ENCODE results near the gene G0S2. TPM values are rescaled to one million over a fixed set of nuclear protein-coding genes. Genes with fewer than 3 reads are reported as not detected.
A peak's percentile ranks its signal among the peaks of the same experiment; 100 is the strongest.

G0S2 gene
- polyA plus RNA-seq, 1 donor (not counting 4 experiments of a cell fraction or from before 2014, with no cell fraction given) = 46.2 TPM

DNA sequence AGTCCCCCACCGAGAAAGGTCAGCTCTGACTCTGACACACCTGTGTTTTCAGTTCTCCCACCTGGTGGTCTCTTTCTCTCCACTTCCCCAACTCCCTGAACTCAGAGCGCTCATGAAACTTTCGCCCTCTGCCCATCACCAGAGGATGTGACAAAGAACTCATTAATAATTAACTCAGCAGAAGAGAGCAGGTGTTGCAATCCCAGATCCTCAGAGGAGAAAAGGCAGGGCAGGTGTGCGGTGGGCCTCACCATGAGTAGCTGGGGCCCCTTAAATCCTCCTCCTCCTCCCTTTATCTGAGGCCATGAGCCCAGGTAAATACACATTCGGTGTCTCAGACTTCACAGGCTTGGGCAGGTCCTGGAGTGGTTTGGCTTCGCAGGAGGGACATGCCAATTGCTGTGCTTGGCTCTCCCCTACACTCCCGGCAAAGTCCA is 21.3 kb upstream of the G0S2 start:
- H3K4me3 ChIP-seq (ENCODE audit: control insufficient read depth in 2 of 3, extremely low read depth in 1 of 3, insufficient read depth in 2 of 3, low read depth in 1 of 3, low read length in 3 of 3) = peak overlapping the region; percentile 30 to 97 (median 61)
- H3K27me3 ChIP-seq (ENCODE audit: control insufficient read depth, extremely low read depth, insufficient read depth, low read length) = no peaks in the 10 kb centered on the region
- peak overlapping the region; percentile 100 for H3K27ac ChIP-seq (ENCODE audit: control insufficient read depth, insufficient read depth, low read length)
- H4K20me1 ChIP-seq (ENCODE audit: control insufficient read depth, extremely low read depth, insufficient read depth, low read length) = peaks cover 23% of the 10 kb centered on the region
- H3K9me3 ChIP-seq (ENCODE audit: control insufficient read depth, low read depth, low read length) = no peaks in the 10 kb centered on the region
- H3K9ac ChIP-seq (ENCODE audit: control insufficient read depth, extremely low read depth, insufficient read depth, low read length) = peak overlapping the region; percentile 99
- peaks cover 49% of the 10 kb centered on the region for H3K79me2 ChIP-seq (ENCODE audit: control insufficient read depth, insufficient read depth, low read length)
- no peaks in the 10 kb centered on the region for H3K9me1 ChIP-seq (ENCODE audit: control insufficient read depth, extremely low read depth, insufficient read depth, low read length)
- peaks cover 20 to 28% of the 10 kb centered on the region in 2 experiments for H3K36me3 ChIP-seq (ENCODE audit: control insufficient read depth in 2 of 2, extremely low read depth in 1 of 2, insufficient read depth in 2 of 2, low read length in 2 of 2)
- H3K4me2 ChIP-seq (ENCODE audit: control insufficient read depth, extremely low read depth, insufficient read depth, low read depth, low read length) = peak overlapping the region; percentile 99
- dilution Hi-C loops (cut with MboI; ENCODE audit: extremely low pct_ligation_motif_present, low sequenced_read_pairs) = no loop called here
- TF ChIP-seq CTCF (optimal IDR thresholded peaks at IDR 0.05 in 1 of 3, IDR thresholded peaks at IDR 0.05 in 1 of 3, conservative IDR thresholded peaks at IDR 0.05 in 1 of 3; ENCODE audit: extremely low read depth in 1 of 3, insufficient read depth in 2 of 3, low read length in 3 of 3) = no peak
- no peak for TF ChIP-seq EZH2 (IDR thresholded peaks at IDR 0.05; ENCODE audit: low read length)
- DNase-seq (ENCODE audit: low read depth, low spot score) (peak; percentile 85), FAIRE-seq (peak; percentile 96)
- H2AFZ ChIP-seq (ENCODE audit: control insufficient read depth, low read length) = no peak overlapping the region
- peaks cover 77% of the 10 kb centered on the region for H3K4me1 ChIP-seq (ENCODE audit: control insufficient read depth, extremely low read depth, insufficient read depth, low read length)

DNA sequence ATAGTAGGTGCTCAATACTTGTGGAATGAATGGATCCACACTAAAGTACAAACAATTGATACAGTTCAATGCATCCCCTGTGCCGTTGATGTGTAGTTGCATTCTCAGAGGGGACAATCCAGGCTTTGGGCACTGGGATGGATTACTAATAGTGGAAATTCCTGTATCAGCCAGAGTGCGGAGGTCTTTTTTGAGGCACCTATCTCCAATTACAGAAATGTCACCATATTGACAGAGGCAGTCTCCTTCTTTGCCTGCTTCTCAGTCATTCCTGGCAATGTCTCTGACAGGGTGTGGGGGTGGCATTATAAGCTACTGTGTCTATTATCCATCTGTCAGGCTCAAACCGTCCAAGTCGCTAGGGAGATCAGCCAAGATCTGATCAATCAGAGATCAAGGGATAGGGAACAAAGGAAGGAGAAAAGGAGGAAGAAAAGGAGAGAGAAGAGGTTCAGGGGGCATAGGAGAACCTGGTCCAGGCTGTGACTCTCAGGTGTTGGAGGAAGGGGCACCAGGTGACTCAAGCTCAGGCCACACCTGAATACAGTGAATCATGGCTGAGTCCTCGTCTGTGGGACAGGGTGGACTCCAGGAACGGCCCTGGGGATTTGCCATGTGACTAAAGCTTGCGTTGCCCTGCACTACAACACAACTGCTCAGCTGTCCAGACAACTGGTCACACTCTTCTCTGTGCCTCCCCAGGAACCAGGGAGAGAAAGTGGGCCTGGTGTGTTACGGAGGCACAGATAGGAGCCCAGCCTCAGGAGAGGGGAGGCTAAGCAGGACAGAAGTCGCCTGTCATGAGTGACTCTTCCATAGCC is 19.6 kb upstream of the G0S2 start:
- H3K9ac ChIP-seq (ENCODE audit: control insufficient read depth, extremely low read depth, insufficient read depth, low read length) = peak overlapping the region; percentile 99
- H3K27ac ChIP-seq (ENCODE audit: control insufficient read depth, insufficient read depth, low read length) = peak overlapping the region; percentile 100
- peaks cover 7 to 11% of the 10 kb centered on the region in 2 experiments for H3K36me3 ChIP-seq (ENCODE audit: control insufficient read depth in 2 of 2, extremely low read depth in 1 of 2, insufficient read depth in 2 of 2, low read length in 2 of 2)
- no peaks in the 10 kb centered on the region for H3K9me3 ChIP-seq (ENCODE audit: control insufficient read depth, low read depth, low read length)
- H4K20me1 ChIP-seq (ENCODE audit: control insufficient read depth, extremely low read depth, insufficient read depth, low read length) = peaks cover 7% of the 10 kb centered on the region
- no peak for TF ChIP-seq CTCF (optimal IDR thresholded peaks at IDR 0.05 in 1 of 3, IDR thresholded peaks at IDR 0.05 in 1 of 3, conservative IDR thresholded peaks at IDR 0.05 in 1 of 3; ENCODE audit: extremely low read depth in 1 of 3, insufficient read depth in 2 of 3, low read length in 3 of 3)
- TF ChIP-seq EZH2 (IDR thresholded peaks at IDR 0.05; ENCODE audit: low read length) = no peak
- dilution Hi-C loops (cut with MboI; ENCODE audit: extremely low pct_ligation_motif_present, low sequenced_read_pairs) = no loop called here
- H3K27me3 ChIP-seq (ENCODE audit: control insufficient read depth, extremely low read depth, insufficient read depth, low read length) = no peaks in the 10 kb centered on the region
- no peak overlapping the region for H2AFZ ChIP-seq (ENCODE audit: control insufficient read depth, low read length)
- FAIRE-seq (peak; percentile 100), DNase-seq (ENCODE audit: low read depth, low spot score) (peak; percentile 100)
- peak overlapping the region; percentile 99 for H3K4me2 ChIP-seq (ENCODE audit: control insufficient read depth, extremely low read depth, insufficient read depth, low read depth, low read length)
- peaks cover 32% of the 10 kb centered on the region for H3K79me2 ChIP-seq (ENCODE audit: control insufficient read depth, insufficient read depth, low read length)
- no peaks in the 10 kb centered on the region for H3K9me1 ChIP-seq (ENCODE audit: control insufficient read depth, extremely low read depth, insufficient read depth, low read length)
- H3K4me3 ChIP-seq (ENCODE audit: control insufficient read depth in 2 of 3, extremely low read depth in 1 of 3, insufficient read depth in 2 of 3, low read depth in 1 of 3, low read length in 3 of 3) = no peak overlapping the region
- H3K4me1 ChIP-seq (ENCODE audit: control insufficient read depth, extremely low read depth, insufficient read depth, low read length) = peaks cover 71% of the 10 kb centered on the region
